Activated CD4-positive, alpha-beta T cell treated with anti-CD3 and anti-CD28 coated beads, Interleukin-2, amount 50 U/mL, for 48 hours (primary cell): Measurements from ENCODE around the gene CNTNAP2.

Source experiments
- DNase-seq, 2 experiments: peaks; one replicate each; pipeline ENCODE4 v3.0.0-alpha.2; 2020

Gene CNTNAP2

DNA sequence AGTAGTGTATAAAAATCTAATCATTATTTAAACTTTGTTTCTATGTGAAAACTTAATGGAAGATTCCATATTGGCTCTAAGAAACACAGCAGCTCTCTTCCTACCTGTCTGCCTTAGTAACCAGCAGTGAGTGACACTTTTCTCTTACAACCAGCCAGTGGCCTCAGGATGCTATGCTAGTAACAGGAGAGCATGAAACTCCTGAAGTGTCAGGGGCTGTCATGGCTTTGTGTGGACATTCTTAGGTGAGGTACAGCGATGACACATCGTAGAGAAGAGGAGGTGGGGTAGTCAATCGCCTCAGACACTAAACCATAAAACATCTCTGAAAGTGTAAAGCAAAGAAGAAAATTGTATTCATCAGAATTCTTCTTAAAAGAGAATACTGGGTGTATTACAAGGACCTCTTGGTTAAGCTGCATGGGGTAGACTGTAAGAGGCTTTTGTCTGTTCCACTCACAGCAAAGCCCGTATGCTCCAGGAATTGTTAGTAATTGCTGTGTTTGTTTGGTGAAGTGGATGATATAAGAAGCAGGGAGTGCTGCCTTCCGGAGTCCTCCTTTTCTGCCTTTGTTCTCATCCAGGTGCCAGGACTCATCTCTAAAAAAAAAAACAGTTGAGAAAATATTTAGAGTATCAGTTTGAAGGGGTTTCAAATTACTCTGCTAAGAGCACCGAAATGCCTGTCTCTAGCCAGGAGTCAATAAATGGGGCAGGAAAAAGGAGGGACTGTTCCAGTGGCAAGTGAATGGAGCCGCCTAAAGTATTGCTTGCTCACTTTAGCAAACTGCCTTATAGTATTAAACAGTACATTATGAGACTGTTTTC is 518.8 kb downstream of the CNTNAP2 start:
- DNase-seq, result no peak

DNA sequence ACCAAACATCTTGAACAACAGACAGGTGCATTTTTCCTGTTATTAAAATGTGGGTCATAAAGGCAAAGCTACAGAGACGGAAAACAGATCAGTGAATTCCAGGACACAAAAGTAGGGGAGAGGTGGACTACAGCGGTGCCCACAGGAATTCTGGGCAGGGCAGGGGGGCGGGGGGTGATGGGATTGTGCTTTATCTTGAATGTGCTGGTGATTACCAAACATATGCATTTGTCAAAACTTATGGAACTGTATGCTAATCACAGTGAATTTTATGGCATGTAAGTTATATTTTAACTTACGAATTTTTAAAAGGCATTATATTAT is 519.4 kb downstream of the CNTNAP2 start:
- DNase-seq, result no peak

DNA sequence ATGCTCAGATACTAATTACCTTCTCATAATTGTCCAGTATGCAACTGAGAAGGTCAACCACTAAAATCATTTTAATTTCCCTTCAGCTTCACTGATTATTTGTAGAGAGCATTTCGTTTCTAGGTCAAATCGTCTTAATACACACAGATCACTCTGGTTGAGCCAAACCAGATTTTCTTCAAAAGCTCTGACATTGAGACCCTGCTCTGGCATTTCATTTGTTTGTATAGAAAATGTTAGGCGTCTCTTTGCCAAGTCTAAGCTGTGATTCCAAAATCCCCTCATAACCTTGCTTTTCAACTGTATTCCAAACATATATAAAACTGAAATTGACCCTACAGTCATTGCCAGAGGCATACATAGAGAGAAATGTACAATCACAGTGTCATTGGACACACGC is 520.0 kb downstream of the CNTNAP2 start:
- no peak for DNase-seq

DNA sequence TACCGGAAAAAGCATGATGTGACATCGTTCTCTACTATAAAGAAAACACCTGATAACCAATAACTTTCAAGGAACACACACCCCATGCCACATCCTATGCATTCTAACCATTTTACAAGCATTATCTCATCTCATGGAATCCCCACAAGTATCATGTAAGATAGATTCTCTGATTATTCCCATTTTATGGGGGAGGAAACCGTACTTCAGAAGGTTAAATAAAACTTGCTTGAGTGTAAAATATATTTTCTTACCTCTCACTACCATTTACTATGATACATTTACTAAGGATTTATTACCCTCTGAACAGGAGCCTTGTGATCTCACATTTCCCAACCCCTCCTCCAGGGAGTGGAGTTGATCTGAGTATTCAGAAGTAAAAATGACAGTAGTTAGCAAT is 522.7 kb downstream of the CNTNAP2 start:
- DNase-seq, result no peak

DNA sequence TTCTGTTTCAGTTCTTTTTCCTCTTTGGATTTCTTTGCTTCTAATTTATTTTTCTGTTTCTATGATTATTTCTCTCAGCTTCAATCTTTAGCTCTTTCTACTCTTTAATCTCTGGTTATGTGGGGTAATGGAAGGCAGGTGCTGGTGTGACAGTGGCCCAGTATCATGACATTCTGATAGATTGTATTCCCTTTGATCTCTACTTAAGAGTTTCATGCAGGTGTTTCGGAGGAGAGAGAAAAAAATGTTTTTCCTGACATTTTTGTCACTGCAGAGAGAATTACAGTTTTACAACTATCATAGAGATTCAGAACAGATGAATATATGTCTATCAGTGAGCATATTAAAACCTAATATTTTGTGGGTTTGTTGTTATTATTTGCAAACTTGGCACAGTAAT is 524.9 kb downstream of the CNTNAP2 start:
- DNase-seq, result no peak

DNA sequence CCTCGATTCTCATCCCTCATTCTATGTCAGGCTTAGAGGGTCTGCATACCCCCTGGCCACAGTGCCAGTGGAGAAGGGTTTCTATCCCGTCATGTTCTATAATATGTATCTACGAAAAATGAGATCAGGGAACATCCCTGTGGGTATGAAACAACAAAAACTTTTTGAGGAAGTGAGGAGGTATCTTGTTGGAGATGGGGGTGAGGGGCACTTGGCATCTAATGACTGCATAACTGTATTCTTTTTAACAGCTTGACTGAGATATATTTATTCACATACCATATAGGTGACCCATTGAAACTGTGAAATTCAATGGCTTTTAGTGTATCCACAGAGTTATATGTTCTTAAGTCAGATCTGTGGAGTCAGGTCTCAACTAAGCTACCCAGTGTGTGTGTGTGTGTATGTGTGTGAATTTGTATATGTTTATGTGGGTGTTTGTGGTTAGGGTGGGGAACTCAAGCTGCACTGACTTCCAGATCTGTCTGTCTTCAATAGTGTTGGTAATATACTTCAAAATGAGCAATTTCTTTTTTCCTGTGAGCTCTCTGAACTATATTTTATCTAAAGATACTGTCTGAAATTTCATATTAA is 528.9 kb downstream of the CNTNAP2 start:
- DNase-seq, result no peak

DNA sequence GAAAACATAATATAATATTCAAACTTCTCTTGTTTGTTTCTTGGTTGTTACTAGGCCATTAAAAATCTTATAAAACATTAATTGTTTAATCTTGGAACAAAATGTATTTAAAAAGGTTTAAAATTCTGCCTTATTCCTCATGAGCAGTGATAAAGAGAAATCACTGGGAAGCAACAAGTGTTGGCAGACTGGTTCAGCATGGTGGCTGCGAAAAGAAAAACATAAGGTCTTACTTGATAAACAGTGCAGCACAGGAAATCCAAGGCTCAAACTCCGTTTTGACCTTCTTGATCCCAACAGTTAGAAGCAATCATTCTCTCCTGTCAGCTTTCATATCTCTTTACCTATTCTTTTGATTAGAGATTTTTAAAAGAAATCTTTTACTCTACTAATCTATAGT is 530.8 kb downstream of the CNTNAP2 start:
- DNase-seq, result no peak

DNA sequence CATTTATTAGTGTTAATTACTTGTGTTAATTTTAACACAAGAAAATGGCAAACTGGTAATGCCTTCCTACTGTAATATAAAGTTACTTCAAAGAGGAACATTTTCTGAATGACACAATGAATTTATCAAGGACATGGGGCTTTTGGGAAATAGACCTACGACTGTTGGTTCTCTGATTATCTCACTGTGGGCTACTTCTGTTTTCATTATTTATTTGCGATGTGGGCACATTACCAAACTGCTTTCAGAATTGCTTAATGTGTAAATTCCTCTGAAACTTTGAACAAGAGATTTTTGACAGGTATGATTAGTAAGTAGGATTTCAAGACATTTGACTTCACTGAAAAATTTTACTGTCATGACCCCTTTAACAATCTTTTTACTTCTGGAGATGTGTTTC is 535.6 kb downstream of the CNTNAP2 start:
- no peak for DNase-seq

DNA sequence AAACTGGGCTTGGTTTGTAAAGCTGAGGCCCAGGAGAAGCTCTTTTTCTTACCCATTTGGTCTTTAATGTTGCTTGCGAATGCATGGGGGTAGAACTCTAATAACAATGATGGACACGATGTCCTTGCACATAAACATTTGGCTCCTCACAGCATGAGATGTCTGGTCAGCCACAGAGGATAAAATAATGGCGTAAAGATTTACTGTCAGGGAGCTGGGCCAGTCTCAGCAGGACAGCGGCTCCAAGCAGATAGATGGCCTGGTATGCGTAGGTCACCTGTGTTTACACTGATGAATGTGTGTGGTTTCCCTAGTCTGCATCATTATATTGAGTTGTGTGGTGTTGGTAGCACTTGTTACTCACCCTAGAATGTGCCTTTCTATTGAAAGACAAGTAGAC is 537.4 kb downstream of the CNTNAP2 start:
- no peak for DNase-seq

DNA sequence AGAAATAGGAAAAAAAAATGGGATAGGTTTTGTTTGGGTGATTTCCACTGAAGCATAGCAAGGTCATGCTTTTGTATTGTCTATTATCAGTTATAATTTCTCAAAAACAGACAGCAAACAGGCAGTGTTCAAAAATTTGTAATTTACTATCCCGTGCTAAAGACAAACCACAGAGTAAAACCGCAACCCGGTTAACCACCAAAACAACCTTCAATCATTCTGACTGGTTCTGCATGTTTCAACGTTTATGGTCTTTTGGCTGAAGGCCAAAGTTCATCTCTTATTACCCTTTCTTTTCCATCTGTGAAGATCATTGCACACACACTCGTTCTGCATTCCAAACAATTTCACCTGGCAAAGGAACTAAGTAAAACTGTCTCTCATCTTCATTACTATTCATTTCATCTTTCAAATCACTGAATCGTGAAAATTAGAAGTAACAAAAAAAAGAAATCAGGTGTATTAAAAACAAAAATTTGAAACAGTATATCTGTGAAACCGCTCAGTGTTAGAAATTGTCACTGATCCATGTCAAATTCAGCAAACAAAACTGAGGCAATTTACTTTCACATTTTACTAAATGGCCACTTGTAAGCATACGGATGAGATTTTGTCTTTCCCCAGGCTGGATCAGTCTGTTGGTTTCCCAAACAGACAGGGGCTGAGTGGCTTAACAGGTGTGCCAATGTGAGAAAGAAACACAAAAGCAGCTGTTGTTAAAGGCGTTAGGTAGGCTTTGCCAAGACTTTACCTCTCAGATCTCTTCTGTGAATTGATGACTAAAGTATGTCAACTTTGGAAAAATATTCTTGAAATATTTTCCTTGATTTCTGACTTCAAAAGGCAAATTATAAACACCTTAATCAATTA is 539.6 kb downstream of the CNTNAP2 start:
- no peak for DNase-seq

DNA sequence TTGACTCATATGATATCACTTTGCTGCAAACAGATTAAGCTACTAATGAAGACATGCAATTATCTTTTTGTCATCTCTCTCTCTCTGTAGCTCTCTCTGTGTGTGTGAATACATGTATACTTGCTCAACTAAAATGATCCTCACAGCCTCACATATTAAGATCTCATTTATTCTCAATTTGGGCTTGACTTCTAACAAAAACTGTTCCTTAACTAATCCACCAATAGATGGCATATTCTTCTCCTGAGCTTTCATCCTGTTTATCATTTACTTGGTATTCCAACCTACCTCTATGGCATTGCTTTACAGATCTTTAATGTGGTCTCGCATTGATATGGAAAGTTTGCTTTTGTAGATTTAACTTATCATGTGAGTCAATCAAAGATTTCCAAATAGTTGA is 540.4 kb downstream of the CNTNAP2 start:
- DNase-seq, result no peak

DNA sequence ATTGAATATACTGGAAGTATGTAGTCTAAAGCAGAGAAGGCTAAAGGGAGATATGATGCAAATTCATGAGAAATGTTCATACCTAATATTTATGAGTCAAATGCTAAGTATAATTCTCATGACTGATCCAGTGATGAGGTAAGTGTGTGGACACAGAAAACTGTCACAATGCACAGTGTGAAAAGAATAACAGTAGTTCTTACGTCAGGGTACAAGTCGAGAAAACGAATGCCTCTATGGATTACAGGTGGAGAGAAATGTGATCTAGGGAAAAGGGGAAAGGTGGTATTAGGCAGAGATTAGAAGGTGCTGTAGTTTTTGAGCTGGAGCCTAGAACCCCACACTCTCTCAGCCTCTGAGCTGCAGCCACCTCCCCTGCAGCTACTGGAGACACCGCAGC is 542.0 kb downstream of the CNTNAP2 start:
- DNase-seq, result no peak

DNA sequence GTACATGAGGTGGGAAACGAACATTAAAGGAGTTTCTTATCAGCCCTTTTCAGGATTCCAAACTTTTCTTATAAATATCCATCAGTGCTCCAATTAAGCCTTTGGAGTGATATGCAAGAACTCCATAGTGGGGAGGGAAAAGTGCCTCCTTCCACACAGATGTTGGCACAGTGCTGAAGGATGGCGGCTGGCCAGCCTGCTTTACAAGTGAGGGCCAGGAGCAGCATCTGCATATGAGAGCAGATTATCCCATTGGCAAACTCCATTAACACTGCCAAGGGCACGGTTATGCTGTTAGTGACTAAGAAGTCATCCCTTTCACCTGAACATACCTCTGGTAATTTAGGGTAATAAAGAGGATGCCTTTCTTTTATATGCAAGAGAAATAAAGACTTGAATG is 543.1 kb downstream of the CNTNAP2 start:
- DNase-seq, result no peak

DNA sequence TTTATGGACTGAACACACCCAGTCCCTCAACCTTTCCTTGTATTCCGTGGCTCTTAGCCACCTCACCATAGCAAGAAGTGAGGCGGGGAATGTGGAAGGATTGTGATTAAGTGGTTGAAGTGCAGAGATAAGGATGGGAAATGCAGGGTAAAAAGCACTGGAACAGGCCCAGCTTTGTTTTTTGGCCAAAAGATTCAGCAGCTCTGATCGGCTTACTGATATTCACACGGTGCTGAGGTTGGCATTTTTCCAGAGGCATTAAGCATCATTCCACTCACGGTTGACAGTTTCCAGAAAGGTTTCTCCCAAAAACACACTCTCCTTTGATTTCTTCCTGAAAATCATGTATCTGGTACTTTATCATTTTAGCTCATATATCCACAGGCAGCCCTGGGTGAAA is 544.2 kb downstream of the CNTNAP2 start:
- no peak for DNase-seq

DNA sequence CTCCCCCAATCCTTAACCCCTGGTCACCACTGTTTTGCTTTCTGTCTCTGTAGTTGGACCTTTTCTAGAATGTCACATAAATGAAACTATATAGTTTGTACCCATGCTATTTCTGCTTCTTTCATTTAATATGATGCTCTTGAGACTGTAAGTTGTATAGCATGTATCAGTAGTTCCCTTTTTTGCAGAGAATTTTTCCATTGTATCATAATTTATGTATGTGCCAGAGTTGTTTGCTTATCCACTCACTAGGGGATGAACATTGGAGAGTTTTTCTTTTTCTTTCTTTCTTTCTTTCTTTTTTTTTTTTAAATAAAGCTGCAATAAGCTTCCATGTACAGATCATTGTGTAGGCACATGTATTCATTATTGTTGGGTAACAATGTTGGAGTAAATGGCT is 544.8 kb downstream of the CNTNAP2 start:
- no peak for DNase-seq

DNA sequence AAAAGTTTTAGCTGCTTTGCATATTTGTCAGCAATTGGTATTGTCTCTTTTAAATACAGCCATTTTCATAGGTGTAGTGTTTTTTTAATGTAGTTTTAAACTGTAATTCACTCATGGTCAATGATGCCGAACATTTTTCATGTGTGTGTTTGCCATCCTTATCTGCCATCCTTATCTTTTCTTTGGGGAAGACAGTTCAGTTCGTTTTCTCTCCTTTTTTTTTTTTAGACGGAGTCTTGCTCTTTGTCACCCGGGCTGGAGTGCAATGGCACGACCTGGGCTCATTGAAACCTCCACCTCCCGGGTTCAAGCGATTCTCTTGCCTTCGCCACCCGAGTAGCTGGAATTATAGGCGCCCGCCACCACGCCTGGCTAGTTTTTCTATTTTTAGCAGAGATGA is 545.3 kb downstream of the CNTNAP2 start:
- no peak for DNase-seq

DNA sequence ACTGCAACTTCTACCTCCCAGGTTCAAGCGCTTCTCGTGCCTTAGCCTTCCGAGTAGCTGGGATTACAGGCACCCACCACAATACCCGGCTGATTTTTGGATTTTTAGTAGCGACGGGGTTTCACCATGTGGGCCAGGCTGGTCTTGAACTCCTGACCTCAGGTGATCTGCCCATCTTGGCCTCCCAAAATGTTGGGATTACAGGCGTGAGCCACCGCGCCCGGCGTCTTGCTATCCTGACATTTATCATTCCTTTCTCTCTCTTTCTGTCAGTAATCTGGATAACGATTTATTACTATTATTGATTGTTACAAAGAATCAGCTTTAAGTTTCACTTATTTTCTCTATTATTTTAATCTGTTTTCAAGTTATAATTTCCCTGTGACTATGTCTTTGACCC is 548.4 kb downstream of the CNTNAP2 start:
- no peak for DNase-seq

DNA sequence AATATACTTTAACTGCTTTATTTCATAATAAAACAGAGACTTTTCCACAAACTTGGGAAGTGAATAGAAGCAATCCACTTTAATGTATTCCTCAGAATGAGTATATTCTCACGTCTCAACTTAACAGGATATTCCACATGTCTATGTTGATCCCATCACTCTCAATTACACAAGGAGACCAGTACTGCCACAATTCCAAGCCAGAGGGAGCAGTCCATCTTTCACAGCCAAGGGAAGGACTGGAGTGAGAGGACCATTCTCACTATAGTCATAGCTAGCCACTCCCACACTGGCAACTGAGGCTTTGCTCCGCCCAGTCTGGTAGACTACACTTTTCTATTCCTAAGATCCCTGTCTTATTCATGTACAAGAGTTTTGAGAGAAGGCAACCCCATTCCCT is 553.9 kb downstream of the CNTNAP2 start:
- no peak for DNase-seq

DNA sequence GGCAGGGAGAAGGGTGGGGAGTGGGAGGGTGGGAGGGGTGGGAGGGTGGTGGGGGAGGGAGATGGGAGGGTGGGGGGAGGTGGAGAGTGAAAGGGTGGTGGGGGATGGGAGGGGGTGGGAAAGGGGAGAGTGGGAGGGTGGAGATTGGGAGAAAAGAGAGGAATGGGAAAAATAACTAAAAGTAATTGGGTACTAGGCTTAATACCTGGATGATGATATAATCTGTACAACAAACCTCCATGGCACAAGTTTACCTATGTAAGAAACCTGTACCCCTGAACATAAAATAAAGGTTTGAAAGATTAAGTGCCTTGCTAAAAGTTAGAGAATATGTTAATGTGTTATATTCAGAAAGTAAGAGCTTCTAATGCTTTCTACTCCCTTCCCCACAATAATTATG is 564.9 kb downstream of the CNTNAP2 start:
- no peak for DNase-seq

DNA sequence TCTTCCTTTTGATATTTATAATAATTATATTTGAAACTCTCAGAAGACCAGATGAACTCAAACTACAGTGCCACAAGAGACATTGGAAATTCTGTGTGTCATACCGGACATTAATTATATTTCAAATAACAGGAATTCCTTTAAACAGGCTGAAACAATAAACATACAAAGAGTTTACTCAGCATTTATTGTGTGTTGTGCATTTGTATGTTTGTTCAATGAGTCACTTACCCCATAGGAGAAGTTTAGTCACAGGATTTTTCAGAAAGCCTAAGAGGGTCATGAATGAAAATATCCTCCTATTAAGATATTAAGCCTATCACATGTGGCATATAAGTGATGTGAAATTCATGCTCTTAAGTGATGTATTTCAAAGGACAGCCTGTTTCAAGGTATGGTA is 566.8 kb downstream of the CNTNAP2 start:
- DNase-seq, result no peak

DNA sequence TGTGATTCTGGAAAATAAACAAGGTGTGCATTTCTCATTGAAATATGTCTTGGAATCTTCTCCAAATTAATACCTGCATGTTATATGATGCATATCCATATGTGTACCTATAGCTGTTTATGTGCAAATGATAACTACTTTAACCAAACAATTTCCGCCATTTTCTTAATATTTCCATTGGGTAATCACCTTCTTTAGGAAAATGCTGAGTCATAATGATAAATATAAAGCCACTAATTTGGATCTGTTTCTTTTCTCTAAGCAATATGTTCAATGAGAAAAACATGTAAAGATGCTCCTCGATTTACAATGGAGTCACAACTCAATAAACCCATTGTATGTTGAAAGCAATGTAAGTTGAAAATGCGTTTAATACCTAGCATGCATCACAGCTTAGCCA is 574.4 kb downstream of the CNTNAP2 start:
- no peak for DNase-seq

DNA sequence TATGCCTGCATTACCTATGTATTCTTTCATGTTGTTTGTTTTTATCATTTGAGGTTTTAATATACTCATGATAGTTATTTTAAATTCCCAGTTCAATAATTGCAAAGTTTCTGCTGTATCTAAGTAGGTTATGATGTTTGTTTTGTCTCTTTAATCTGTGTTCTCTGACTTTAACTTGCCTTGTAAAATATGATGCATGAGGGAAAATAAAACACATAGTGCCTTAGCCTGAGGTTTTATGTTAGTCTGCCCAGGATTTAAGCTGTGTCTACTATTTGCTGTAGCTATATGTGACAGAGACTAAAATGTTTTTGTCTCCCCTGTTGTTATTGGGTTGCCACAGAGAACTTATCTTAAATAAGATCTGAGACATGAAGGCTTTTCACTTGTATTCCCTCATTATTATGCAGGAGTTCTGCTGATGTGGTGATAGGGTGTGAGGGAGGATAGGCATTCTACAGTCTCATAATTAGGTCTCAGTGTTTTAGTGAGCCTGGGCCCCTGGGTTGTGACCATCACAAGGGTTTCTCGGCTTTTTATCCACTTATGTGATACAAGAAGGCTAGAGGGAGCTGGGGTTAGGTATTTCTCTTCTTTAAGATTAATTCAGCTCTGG is 582.5 kb downstream of the CNTNAP2 start:
- no peak for DNase-seq

DNA sequence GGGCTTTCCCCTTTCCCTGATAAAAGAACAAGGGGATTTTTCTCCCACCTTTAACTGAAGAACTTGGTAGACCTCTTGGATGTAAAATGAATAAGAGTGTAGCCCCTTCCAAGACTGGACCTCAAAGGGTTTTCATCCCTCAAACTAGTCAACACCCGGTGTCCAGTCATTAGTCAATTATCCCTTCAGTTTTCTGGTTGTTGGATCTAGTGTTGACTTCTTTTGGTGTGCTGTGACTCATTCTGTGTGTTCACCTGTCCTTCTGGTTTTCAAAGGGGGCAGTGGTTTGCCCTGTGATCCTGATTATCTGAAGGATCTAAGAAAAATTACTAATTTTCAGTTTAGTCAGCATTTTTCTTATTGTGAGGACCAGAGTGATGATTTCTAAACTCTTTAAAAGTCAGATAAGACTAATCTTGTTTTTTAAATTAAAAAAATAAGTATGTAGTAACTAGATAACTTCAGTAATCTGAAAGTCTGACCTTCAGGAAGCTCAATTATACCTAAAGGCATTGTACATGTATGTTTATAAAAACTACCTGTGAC is 583.5 kb downstream of the CNTNAP2 start:
- DNase-seq, result no peak
